ENCODE measurements around the gene TULP3. TPM values are rescaled to one million over a fixed set of nuclear protein-coding genes. Genes with fewer than 3 reads are reported as not detected.

The TULP3 gene
- total RNA-seq, 2 donors from 2014 or later: 6.9 to 7.8 TPM

- DNase-seq: no peak
These were observed 67.2 kb downstream of the TULP3 start for GRCh38 chr12:2957816-2958431.

GRCh38 chr12:2958432-2959191 lies 67.9 kb downstream of the TULP3 start:
- Histone ChIP-seq H3K4me3 (peak overlapping the region; percentile 12 to 31), H3K36me3 (replicated peaks in 1 of 2; ENCODE audit: insufficient read depth in 1 of 2, low read depth in 2 of 2) (no peaks in the 10 kb centered on the region), H3K27ac (peak overlapping the region; percentile 90 to 95 (median 93)), H3K27me3 (no peaks in the 10 kb centered on the region), H3K4me1 (peaks cover 47% of the 10 kb centered on the region), H3K9me3 (no peaks in the 10 kb centered on the region)
- DNase-seq (peak; percentile 78 to 83 (median 80)), ATAC-seq (peak; percentile 79)
- no peak for TF ChIP-seq CTCF (IDR thresholded peaks at IDR 0.05)
- peak; percentile 34 to 84 (median 80) for TF ChIP-seq POLR2A (IDR thresholded peaks at IDR 0.05)
- intact Hi-C loops (cut with DNase I): no loop called here
- WGBS, 2 donors: 0 to 19% methylated on average over 5 to 34 of the region's 48 CpGs

More at GRCh38 chr12:2957816-2958431, 67.2 kb downstream of the TULP3 start:
- peak in 2 of 7 experiments; percentile 11 to 19 for TF ChIP-seq CTCF (IDR thresholded peaks at IDR 0.05)
- TF ChIP-seq POLR2A (IDR thresholded peaks at IDR 0.05): no peak
- ATAC-seq: no peak
- Histone ChIP-seq H3K9me3 (no peaks in the 10 kb centered on the region), H3K4me3 (peak overlapping the region in 1 of 2 donors; percentile 12), H3K27me3 (no peaks in the 10 kb centered on the region), H3K36me3 (replicated peaks in 1 of 2; ENCODE audit: insufficient read depth in 1 of 2, low read depth in 2 of 2) (no peaks in the 10 kb centered on the region), H3K27ac (peak overlapping the region; percentile 90 to 95 (median 93)), H3K4me1 (peaks cover 40% of the 10 kb centered on the region)
- WGBS, 2 donors: 61 to 66% methylated on average over 9 to 11 of the region's 11 CpGs
- intact Hi-C loops (cut with DNase I): no loop called here

- peak in 1 of 7 experiments; percentile 17 for TF ChIP-seq CTCF (IDR thresholded peaks at IDR 0.05)
- TF ChIP-seq POLR2A (IDR thresholded peaks at IDR 0.05): no peak
- peaks cover 53% of the 10 kb centered on the region for H3K4me1 ChIP-seq
- no peaks in the 10 kb centered on the region for H3K36me3 ChIP-seq (replicated peaks in 1 of 2; ENCODE audit: insufficient read depth in 1 of 2, low read depth in 2 of 2)
- ATAC-seq (peak; percentile 85), DNase-seq (peak; percentile 81 to 83 (median 82))
- no peaks in the 10 kb centered on the region for H3K9me3 ChIP-seq
- H3K27me3 ChIP-seq: no peaks in the 10 kb centered on the region
- intact Hi-C loops (cut with DNase I): no loop called here
- 1% methylated on average over 48 of the region's 50 CpGs; no CpG with 5 or more reads in 1 of the 2 donors for WGBS, 2 donors
- peak within 1 kb of the TSS; percentile 90 to 95 (median 93) for H3K27ac ChIP-seq
- H3K4me3 ChIP-seq: peak within 1 kb of the TSS; percentile 31 to 36
These were observed 68.5 kb downstream of the TULP3 start, which contains the start of gene TEAD4 for GRCh38 chr12:2959192-2959504. TSS of gene TEAD4 (plus strand) at chr12:2959397.

- TF ChIP-seq CTCF (IDR thresholded peaks at IDR 0.05) (no peak), POLR2A (IDR thresholded peaks at IDR 0.05) (peak; percentile 31 to 59 (median 58))
- WGBS, 2 donors: 1 to 5% methylated on average over 37 to 85 of the region's 104 CpGs
- Histone ChIP-seq H3K27me3 (no peaks in the 10 kb centered on the region), H3K27ac (peak overlapping the region; percentile 90 to 95 (median 93)), H3K9me3 (no peaks in the 10 kb centered on the region), H3K4me3 (peak overlapping the region; percentile 22 to 36), H3K4me1 (peaks cover 53% of the 10 kb centered on the region), H3K36me3 (replicated peaks in 1 of 2; ENCODE audit: insufficient read depth in 1 of 2, low read depth in 2 of 2) (peaks cover 0 to 2% of the 10 kb centered on the region in 2 donors)
- ATAC-seq: peak; percentile 47
- intact Hi-C loops (cut with DNase I): loop anchor here (10.0 kb wide), 1 partner anchor 75 kb away; no protein-coding TSS in a partner anchor
- peak; percentile 60 to 63 (median 62) for DNase-seq
These were observed 69.1 kb downstream of the TULP3 start for GRCh38 chr12:2959505-2960389.
